CD1c-positive myeloid dendritic cell (primary cell): ENCODE measurements around the gene SMARCD1.
"Not testable (repeated sequence)": the region's sequence is repeated elsewhere in the genome, so short reads cannot be mapped to it uniquely, and the experiment has no call there.

ENCODE experiments used
- DNase-seq: peaks from one replicate; pipeline ENCODE4 v3.0.0-alpha.2; 2016; ENCODE audit errors: extremely low spot score

Gene SMARCD1

DNA sequence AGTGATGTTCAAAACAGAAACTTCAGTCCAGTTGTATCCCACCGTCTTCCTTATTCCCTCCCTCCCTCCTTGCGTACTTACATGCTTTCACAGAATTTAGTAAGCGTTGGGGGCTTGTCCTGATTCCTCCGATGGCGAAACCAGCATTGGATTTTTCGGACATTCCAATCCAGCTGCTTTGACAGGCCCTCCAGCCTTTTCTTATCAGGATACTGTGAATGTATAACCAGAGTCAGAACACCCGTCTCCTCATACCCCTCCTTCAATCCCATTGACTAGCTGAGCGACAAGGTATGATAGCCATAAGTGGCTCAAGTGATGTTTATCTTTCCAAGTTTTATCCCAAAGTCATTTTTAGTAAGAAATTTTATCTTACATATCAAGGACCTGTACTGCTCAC is 57.9 kb downstream of the SMARCD1 start:
- DNase-seq: no peak

GRCh38 chr12:50145439-50145838 is 60.3 kb downstream of the SMARCD1 start:
- no peak for DNase-seq

- DNase-seq: no peak
Observed at GRCh38 chr12:50147281-50147680, 62.1 kb downstream of the SMARCD1 start.

- not testable (repeated sequence) for DNase-seq
Observed at GRCh38 chr12:50148011-50148410, 62.9 kb downstream of the SMARCD1 start.

GRCh38 chr12:50149311-50149710 is 64.2 kb downstream of the SMARCD1 start:
- no peak for DNase-seq
